ENCODE results near the gene RXRA. TPM values are rescaled to one million over a fixed set of nuclear protein-coding genes. Genes with fewer than 3 reads are reported as not detected.

The RXRA gene
- total RNA-seq, 1 donor = 26.4 TPM

GRCh38 chr9:134372581-134373267 lies 46.5 kb downstream of the RXRA start:
- H3K4me3 ChIP-seq (ENCODE audit: insufficient read depth, low read length) = no peak overlapping the region
- H3K9me3 ChIP-seq (ENCODE audit: low read depth, low read length) = no peaks in the 10 kb centered on the region
- no peaks in the 10 kb centered on the region for H3K27me3 ChIP-seq (ENCODE audit: insufficient read depth, low read length)
- DNase-seq (ENCODE audit: insufficient read length, low spot score, missing footprints) = peak; percentile 97
- no peak overlapping the region for H3K4me2 ChIP-seq (ENCODE audit: insufficient read depth, low read length)
- peaks cover 84% of the 10 kb centered on the region for H4K20me1 ChIP-seq (ENCODE audit: insufficient read depth, low read length)
- H2AFZ ChIP-seq (ENCODE audit: low read length) = no peak overlapping the region
- H3K27ac ChIP-seq (ENCODE audit: low read depth, low read length) = no peak overlapping the region
- H3K36me3 ChIP-seq (ENCODE audit: insufficient read depth, low read length) = no peaks in the 10 kb centered on the region
- peaks cover 22% of the 10 kb centered on the region for H3K4me1 ChIP-seq (ENCODE audit: insufficient read depth, low read length)
- no peak for TF ChIP-seq CTCF (IDR thresholded peaks at IDR 0.05; ENCODE audit: extremely low read depth, low read depth, low read length)
- H3K79me2 ChIP-seq (ENCODE audit: insufficient read depth, low read length) = peaks cover 98% of the 10 kb centered on the region

GRCh38 chr9:134373269-134373668 lies 47.0 kb downstream of the RXRA start:
- Histone ChIP-seq H3K4me3 (ENCODE audit: insufficient read depth, low read length) (no peak overlapping the region), H3K9me3 (ENCODE audit: low read depth, low read length) (no peaks in the 10 kb centered on the region), H4K20me1 (ENCODE audit: insufficient read depth, low read length) (peaks cover 84% of the 10 kb centered on the region), H3K27ac (ENCODE audit: low read depth, low read length) (no peak overlapping the region), H3K4me1 (ENCODE audit: insufficient read depth, low read length) (peaks cover 24% of the 10 kb centered on the region), H2AFZ (ENCODE audit: low read length) (no peak overlapping the region), H3K27me3 (ENCODE audit: insufficient read depth, low read length) (no peaks in the 10 kb centered on the region), H3K36me3 (ENCODE audit: insufficient read depth, low read length) (no peaks in the 10 kb centered on the region), H3K4me2 (ENCODE audit: insufficient read depth, low read length) (no peak overlapping the region), H3K79me2 (ENCODE audit: insufficient read depth, low read length) (peaks cover 98% of the 10 kb centered on the region)
- no peak for TF ChIP-seq CTCF (IDR thresholded peaks at IDR 0.05; ENCODE audit: extremely low read depth, low read depth, low read length)
- no peak for DNase-seq (ENCODE audit: insufficient read length, low spot score, missing footprints)

GRCh38 chr9:134373953-134374300 lies 47.7 kb downstream of the RXRA start:
- no peaks in the 10 kb centered on the region for H3K9me3 ChIP-seq (ENCODE audit: low read depth, low read length)
- no peak for DNase-seq (ENCODE audit: insufficient read length, low spot score, missing footprints)
- no peak overlapping the region for H3K4me3 ChIP-seq (ENCODE audit: insufficient read depth, low read length)
- H3K79me2 ChIP-seq (ENCODE audit: insufficient read depth, low read length) = peaks cover 98% of the 10 kb centered on the region
- no peaks in the 10 kb centered on the region for H3K27me3 ChIP-seq (ENCODE audit: insufficient read depth, low read length)
- peaks cover 30% of the 10 kb centered on the region for H3K4me1 ChIP-seq (ENCODE audit: insufficient read depth, low read length)
- no peak overlapping the region for H3K4me2 ChIP-seq (ENCODE audit: insufficient read depth, low read length)
- H3K36me3 ChIP-seq (ENCODE audit: insufficient read depth, low read length) = no peaks in the 10 kb centered on the region
- TF ChIP-seq CTCF (IDR thresholded peaks at IDR 0.05; ENCODE audit: extremely low read depth, low read depth, low read length) = no peak
- no peak overlapping the region for H2AFZ ChIP-seq (ENCODE audit: low read length)
- H3K27ac ChIP-seq (ENCODE audit: low read depth, low read length) = no peak overlapping the region
- peaks cover 86% of the 10 kb centered on the region for H4K20me1 ChIP-seq (ENCODE audit: insufficient read depth, low read length)

DNA sequence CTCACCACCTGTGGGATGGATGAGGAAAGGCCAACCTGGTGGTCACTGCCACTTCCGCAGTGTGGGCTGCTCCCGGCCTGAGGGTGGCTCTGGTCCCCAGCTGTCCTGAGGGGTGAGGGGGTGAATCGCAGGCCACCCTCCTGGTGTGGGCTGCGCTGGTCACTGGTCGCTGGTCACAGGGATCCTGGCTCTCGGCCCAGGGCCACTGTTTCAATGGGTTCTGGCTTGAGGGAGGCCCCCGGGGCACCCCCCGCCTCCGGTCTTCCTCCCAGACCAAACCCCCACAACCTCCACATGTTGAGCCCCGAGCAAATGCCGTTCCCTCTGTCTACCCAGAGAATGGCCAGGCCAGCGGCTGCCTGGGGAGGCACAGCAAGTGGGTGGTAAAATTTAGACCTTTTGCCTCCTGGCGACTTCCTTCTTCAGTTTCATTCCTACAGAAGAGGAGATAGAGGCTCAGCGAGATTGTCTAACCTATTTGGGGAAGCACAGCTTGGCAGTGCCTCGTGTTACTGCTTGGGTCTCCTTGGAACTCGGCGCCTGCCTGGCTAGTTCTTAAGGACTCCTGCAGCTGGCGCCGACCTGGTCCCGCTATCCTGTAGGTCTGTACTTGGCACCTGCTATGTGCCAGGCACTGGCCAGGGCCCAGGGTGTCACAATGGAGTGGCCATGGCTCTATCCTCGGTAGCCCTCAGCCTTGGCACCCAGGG lies 48.2 kb downstream of the RXRA start:
- no peak for DNase-seq (ENCODE audit: insufficient read length, low spot score, missing footprints)
- Histone ChIP-seq H3K9me3 (ENCODE audit: low read depth, low read length) (no peaks in the 10 kb centered on the region), H3K36me3 (ENCODE audit: insufficient read depth, low read length) (no peaks in the 10 kb centered on the region), H3K79me2 (ENCODE audit: insufficient read depth, low read length) (peaks cover 98% of the 10 kb centered on the region), H3K27ac (ENCODE audit: low read depth, low read length) (peak overlapping the region; percentile 45), H2AFZ (ENCODE audit: low read length) (no peak overlapping the region), H3K4me3 (ENCODE audit: insufficient read depth, low read length) (no peak overlapping the region), H3K27me3 (ENCODE audit: insufficient read depth, low read length) (no peaks in the 10 kb centered on the region), H4K20me1 (ENCODE audit: insufficient read depth, low read length) (peaks cover 90% of the 10 kb centered on the region), H3K4me1 (ENCODE audit: insufficient read depth, low read length) (peaks cover 35% of the 10 kb centered on the region), H3K4me2 (ENCODE audit: insufficient read depth, low read length) (no peak overlapping the region)
- TF ChIP-seq CTCF (IDR thresholded peaks at IDR 0.05; ENCODE audit: extremely low read depth, low read depth, low read length) = no peak
